A204.1 (cell line): ENCODE results near the gene TNFSF12.

Experiments
- FAIRE-seq: peaks from 2 replicates; lab custom pipeline; 2012; peaks lifted over from hg19 to GRCh38; lab: Jason Lieb, UNC

TNFSF12 gene

GRCh38 chr17:7548585-7549400 lies at the start of gene TNFSF12:
TSS of gene TNFSF12 (plus strand) at chr17:7549058. CDS start at chr17:7549154, 96 bp downstream.
- FAIRE-seq, result no peak

GRCh38 chr17:7499161-7499560 lies 49.7 kb upstream of the TNFSF12 start:
- FAIRE-seq, result no peak

- FAIRE-seq, result no peak
Measured at GRCh38 chr17:7501729-7502128, 47.1 kb upstream of the TNFSF12 start.

GRCh38 chr17:7502171-7502847 lies 46.5 kb upstream of the TNFSF12 start:
- no peak for FAIRE-seq

GRCh38 chr17:7502987-7503386 lies 45.9 kb upstream of the TNFSF12 start:
- no peak for FAIRE-seq

- no peak for FAIRE-seq
Measured at GRCh38 chr17:7503521-7503920, 45.3 kb upstream of the TNFSF12 start.

- FAIRE-seq, result no peak
Measured at GRCh38 chr17:7508145-7508544, 40.7 kb upstream of the TNFSF12 start.

GRCh38 chr17:7508846-7509245 lies 40.0 kb upstream of the TNFSF12 start:
- no peak for FAIRE-seq

GRCh38 chr17:7509937-7510336 lies 38.9 kb upstream of the TNFSF12 start:
- FAIRE-seq, result no peak

GRCh38 chr17:7511108-7511507 lies 37.8 kb upstream of the TNFSF12 start:
- no peak for FAIRE-seq

GRCh38 chr17:7512105-7512504 lies 36.8 kb upstream of the TNFSF12 start:
- FAIRE-seq, result no peak

- no peak for FAIRE-seq
Measured at GRCh38 chr17:7512824-7513540, 35.9 kb upstream of the TNFSF12 start.

GRCh38 chr17:7513850-7514419 lies 34.9 kb upstream of the TNFSF12 start:
- no peak for FAIRE-seq

- FAIRE-seq, result no peak
Measured at GRCh38 chr17:7515911-7516610, 32.8 kb upstream of the TNFSF12 start.

- no peak for FAIRE-seq
Measured at GRCh38 chr17:7523033-7523432, 25.8 kb upstream of the TNFSF12 start.

- peak; percentile 52 for FAIRE-seq
Measured at GRCh38 chr17:7528842-7529241, 20.0 kb upstream of the TNFSF12 start.

- no peak for FAIRE-seq
Measured at GRCh38 chr17:7530023-7530900, 18.6 kb upstream of the TNFSF12 start.

- no peak for FAIRE-seq
Measured at GRCh38 chr17:7538050-7538449, 10.8 kb upstream of the TNFSF12 start.

GRCh38 chr17:7538891-7539545 lies 9.8 kb upstream of the TNFSF12 start:
- no peak for FAIRE-seq

GRCh38 chr17:7541074-7541621 lies 7.7 kb upstream of the TNFSF12 start:
- FAIRE-seq, result no peak
